NCI-H2227 treated with DMSO at 0.1 percent for 48 hours (cell line): Measurements from ENCODE around the gene CCDC28B.

Source experiments
- DNase-seq: peaks from one replicate; lab custom pipeline; 2025; lab: John Stamatoyannopoulos, UW

The CCDC28B gene

DNA sequence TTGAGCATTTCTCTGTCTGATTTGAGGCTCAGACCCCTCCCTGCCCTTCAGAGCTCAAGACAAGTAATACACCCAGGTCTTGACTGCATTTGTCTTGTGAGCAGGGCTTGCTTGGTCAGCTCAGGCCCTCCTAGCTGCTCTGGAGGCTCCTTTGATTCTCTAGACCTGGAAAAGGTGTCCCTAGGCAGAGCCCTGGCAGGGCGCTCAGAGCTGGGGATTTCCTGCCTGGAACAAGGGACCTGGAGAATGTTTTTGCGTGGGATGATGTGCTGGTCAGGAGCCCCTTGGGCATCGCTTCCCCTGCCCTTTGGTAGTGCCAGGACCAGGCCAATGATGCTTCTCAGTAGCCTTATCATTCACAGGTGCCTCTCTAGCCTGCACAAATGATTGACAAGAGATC is 4.9 kb upstream of the CCDC28B start:
- no peak for DNase-seq

DNA sequence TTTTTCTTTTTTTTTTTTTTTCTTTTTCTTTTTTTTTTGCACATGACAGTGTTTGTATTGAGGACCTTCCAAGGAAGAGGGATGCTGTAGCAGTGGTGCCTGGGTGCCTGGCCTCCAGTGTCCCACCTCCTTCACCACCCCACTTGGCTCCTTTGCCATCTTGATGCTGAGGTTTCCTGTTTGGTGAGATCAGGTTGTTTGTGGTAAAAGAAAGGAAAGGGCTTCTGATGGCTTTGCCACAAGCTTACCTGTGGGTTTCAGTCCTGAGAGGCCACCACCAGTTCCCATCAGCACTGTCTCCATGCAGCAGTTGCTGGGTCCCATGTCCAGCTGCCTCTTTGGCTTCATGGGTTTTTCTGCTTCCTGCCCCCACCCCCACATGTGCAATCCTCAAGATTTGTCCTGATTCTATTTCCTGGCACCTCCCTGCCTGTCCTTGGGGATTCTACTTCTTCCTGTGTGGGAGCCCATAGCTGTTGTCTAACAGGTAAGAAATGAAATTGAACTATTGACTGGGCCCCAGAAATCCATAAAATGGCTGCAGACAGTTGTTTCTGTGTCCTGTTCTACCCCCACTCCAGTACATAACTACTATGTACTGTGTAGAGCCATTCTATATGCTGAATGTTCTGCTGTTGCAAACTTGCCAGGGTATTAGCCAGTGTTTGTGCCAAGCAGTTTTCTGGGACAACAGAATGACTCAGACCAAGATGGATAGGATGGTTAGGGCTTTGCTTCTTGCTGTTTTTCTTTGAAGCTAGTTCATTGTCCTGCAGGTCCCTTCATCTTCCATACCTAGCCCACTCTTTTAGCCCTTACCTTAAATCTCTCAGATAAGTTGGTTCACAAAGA is 4.2 kb upstream of the CCDC28B start:
- no peak for DNase-seq

- no peak for DNase-seq
These were observed 3.3 kb upstream of the CCDC28B start for GRCh38 chr1:32197074-32197473.

GRCh38 chr1:32197837-32198236 is 2.6 kb upstream of the CCDC28B start:
- DNase-seq = no peak

DNA sequence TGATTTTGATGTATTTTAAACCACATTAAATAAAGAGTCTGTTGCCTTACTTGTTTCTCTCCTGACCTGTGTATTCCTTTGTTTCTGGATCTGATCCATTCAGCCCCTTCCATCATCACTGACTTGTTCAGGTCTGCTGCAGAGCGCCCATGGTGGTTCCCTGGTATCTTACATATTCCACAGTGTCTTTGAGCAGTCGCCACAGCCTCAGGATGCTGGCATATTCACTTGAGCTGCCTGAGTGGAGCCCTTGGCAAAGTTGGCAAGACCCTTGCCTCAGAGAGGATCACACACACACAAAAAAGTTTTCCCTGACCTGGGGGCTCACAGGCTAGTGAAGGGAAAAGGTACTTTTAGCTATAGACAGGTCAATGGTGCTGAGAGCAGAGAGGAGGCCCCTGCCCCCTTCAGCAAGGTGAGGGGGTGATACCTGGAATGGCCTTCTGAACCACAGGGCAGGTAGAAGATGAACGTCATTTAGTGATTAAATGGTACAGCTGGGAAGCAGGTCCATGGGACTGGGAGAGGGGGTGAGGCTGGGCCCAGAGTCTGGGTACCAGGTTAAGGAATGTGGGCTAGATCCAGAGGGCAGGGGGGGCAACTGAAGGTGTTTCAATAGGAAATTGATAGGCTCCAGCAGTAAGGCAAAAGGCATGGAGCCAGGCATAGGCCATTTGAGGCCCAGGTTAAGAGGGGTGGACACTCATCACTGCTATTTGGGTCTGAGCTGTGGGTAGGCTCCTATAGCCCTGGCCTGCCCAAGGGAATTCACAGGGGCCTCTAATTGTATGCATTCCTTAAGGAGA is 2.0 kb upstream of the CCDC28B start:
- no peak for DNase-seq

DNA sequence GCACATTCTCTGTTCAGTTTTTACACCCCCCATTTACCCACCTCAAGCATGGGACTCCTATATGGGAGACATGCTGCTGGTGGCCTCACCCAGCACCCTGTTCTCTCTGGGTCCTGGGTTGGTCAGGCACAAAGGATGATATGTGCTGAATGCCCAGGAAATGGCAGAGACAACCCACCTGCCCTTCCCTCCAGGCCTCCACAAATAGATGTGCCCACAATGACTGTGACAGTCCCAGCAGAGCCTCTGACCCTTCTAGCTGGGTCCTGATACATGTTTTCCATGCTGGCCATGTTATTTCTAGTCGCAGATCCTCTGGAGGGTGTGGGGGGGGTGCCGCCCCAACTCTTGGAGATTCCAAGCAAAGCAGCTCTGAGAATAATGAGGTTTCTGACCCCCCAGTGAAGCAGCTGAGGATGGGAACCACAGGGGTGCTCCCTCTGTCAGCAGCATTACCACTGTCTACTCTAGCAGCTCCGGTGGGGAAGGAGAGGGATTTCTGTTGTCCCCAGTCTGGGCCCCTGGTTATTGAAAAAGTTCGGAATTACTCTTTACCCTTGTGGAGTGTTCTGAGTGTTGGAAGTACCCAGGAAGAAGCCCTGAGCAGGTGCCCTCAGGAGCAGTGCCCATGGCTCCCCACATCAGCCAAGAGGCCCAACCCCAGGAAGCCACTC is 1.2 kb upstream of the CCDC28B start:
- no peak for DNase-seq

- no peak for DNase-seq
These were observed 700 bp upstream of the CCDC28B start for GRCh38 chr1:32199717-32200072.

- peak; percentile 62 for DNase-seq
These were observed 838 bp downstream of the CCDC28B start for GRCh38 chr1:32201011-32201855.

DNA sequence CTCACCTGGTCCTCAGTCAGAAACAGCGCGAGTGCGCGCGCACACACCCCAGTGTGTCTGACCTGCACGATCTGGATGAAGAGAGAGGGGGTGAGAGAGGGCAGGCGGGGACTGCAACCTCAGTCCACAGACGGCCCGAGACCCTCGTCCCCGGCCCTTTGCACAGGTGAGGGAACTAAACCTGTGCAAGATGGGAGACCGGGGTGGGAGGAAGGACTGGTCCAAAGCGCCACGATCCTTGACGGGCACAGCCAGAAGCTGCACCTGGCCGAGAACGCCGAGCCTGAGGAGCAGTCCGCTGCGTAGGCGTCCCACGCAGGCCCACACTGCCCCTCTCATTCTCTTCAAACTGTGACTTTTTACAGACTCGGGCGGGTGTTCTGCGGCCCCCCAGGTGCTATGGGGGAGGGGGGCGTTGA is 4.6 kb downstream of the CCDC28B start:
- no peak for DNase-seq

DNA sequence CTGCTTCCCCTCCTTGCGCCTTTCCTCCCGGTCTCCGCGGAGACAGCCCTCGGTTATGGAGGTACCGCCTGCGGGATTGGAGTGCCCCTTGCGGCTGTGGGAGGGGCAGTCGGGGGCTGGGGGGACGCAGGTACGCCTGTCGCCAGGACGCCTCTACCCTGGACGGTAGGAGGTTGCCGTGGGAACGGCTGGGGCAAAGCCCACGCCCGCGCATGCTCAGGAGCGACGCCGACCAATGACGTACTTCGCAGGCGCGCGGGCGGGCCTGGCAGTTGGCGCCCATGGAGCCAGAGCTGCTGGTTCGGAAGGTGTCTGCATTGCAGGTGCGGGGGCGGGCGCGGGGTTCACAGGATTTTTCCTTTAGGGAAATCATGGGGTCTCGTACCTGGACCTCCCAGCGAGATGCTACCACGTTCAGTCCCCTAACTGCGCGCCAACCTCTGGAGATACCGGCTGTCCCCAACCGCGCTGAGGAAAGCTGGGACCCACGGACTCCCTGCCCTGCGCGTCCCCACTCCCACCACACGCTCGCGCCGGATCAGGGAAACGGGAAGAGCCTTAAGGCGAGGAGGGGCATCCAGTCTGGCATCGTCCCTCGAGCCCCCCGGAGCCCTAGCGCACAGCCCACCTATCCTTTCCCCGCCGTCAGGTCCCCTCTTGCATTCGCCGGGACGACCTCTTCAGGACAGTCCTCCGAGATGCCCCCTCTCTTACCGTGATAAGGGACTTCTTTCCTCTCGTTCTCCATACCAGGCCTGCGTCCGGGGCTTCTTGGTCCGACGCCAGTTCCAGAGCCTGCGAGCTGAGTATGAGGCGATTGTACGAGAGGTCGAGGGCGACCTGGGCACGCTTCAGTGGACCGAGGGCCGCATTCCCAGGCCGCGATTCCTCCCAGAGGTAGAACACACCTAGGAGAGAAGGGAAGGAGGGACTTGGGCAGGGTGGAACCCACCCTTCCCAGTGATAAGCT is 5.3 kb downstream of the CCDC28B start, which contains the start of gene IQCC:
Gene IQCC, plus strand, starts transcription at position 271 of the 970 bp plus-strand sequence. Its CDS starts 11 bp downstream, at position 282.
- peak; percentile 86 for DNase-seq

GRCh38 chr1:32208469-32208868 is 8.1 kb downstream of the CCDC28B start:
- DNase-seq = no peak

DNA sequence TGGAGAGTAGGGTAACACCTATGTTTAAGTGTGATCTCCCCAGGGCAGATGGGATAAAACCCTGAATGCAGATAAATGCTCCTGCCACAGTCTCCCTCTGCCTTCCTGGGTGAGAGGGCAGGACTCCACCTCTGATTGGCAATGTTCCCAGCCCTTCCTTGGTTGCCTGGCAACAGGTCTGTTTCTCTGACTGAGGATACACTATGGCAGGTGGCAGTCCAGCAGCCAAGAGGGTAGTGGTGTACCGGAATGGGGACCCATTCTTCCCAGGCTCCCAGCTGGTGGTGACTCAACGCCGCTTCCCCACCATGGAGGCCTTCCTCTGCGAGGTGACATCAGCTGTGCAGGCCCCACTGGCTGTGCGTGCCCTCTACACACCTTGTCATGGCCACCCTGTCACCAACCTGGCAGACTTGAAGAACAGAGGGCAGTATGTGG is 8.5 kb downstream of the CCDC28B start, which contains the start of gene DCDC2B:
Gene DCDC2B, plus strand, starts transcription at position 199 of the 438 bp plus-strand sequence. Its CDS starts 5 bp downstream, at position 204.
- peak; percentile 67 for DNase-seq

- peak; percentile 52 for DNase-seq
These were observed 15.5 kb downstream of the CCDC28B start for GRCh38 chr1:32215629-32216480.

- DNase-seq = no peak
These were observed 16.2 kb downstream of the CCDC28B start for GRCh38 chr1:32216566-32216965.

DNA sequence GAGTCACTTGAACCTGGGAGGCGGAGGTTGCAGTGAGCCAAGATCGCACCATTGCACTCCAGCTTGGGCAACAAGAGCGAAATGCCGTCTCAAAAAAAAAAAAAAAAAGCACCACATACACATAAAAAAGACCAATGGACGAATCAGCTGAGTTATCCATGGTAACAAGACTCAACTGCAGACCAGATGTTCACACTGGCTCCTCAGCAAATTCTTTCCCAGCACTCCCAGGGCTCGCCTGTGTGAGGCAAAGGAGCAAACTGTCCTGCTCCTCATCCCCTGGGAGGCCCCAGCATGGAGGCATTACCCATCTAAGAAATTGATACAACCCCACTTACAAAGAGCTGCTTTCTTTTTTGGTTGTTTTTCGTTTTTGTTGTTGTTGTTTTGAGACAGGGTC is 18.6 kb downstream of the CCDC28B start:
- DNase-seq = no peak

- DNase-seq = no peak
These were observed 20.6 kb downstream of the CCDC28B start for GRCh38 chr1:32220746-32221580.

DNA sequence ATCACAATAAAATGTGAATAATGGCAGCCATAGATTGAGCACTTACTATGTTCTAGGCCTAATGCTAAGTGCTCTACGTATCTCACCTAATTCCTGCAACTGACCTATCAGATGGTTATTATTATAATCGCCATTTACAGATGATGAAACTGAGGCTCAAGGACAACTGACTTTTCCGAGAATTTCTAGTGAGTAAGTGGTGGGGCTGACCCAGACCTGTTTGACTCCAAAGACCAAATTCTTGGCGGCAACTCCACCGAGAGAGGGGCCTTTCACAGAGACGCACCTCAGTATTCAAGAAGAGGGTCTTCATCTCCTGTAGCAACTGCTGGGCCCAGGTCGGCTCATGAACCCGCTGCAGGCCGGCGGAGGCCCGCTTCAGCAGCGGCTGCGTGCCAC is 21.2 kb downstream of the CCDC28B start:
- DNase-seq = no peak
